Heart left ventricle (tissue), 16 donors: ENCODE results near the gene LNPEP. TPM values are rescaled to one million over a fixed set of nuclear protein-coding genes. Genes with fewer than 3 reads are reported as not detected.
"Not testable (repeated sequence)": the region's sequence is repeated elsewhere in the genome, so short reads cannot be mapped to it uniquely, and the experiment has no call there.

Experiments
- ATAC-seq, 4 donors: fragments of 200-7000 bp; cut with Tn5 transposase; one replicate each; pipeline ENCODE4 v1.9.1; 2020 to 2022; ENCODE audit warnings: moderate library complexity in 4 of 4, mild to moderate bottlenecking in 3 of 4, moderate number of reproducible peaks in 1 of 4
- DNase-seq, 5 donors: peaks; one replicate each; pipeline ENCODE4 v3.0.0-alpha.2; 2020
- H3K27ac ChIP-seq, 12 donors: fragments of 200-600 bp; sonication (generic) in 4 of 12; one replicate each; pipeline versions ENCODE4 v1.5.0 to v1.8.0; 2016 to 2022; ENCODE audit warnings: mild to moderate bottlenecking in 2 of 12
- H3K27me3 ChIP-seq, 9 donors: fragments of 200-600 bp; sonication (generic) in 2 of 9; one replicate each; pipeline versions ENCODE4 v1.5.1 to v1.8.0; 2016 to 2022; ENCODE audit warnings: mild to moderate bottlenecking in 3 of 9
- H3K36me3 ChIP-seq, 9 donors: fragments of 200-600 bp; sonication (generic) in 2 of 9; one replicate each; pipeline versions ENCODE4 v1.5.0 to v1.8.0; 2018 to 2022; ENCODE audit warnings: mild to moderate bottlenecking in 2 of 9
- H3K4me1 ChIP-seq, 12 donors: fragments of 200-600 bp; sonication (generic) in 4 of 12; one replicate each; pipeline versions ENCODE4 v1.5.0 to v1.8.0; 2016 to 2022; ENCODE audit warnings: mild to moderate bottlenecking in 3 of 12
- H3K4me3 ChIP-seq, 12 donors: fragments of 200-600 bp; sonication (generic) in 4 of 12; one replicate each; pipeline versions ENCODE4 v1.5.0 to v1.8.0; 2017 to 2022; ENCODE audit warnings: mild to moderate bottlenecking in 9 of 12, moderate library complexity in 4 of 12
- H3K9me3 ChIP-seq, 12 donors: fragments of 200-600 bp; sonication (generic) in 4 of 12; one replicate each; pipeline versions ENCODE4 v1.5.0 to v1.8.0; 2016 to 2022; ENCODE audit warnings: mild to moderate bottlenecking in 1 of 12
- CTCF ChIP-seq, 12 donors: fragments of 200-600 bp; sonication (generic) in 4 of 12; IDR thresholded peaks; one replicate each; pipeline versions ENCODE4 v1.5.0 to v1.8.0; 2018 to 2022; ENCODE audit warnings: antibody characterized with exemption in 12 of 12, mild to moderate bottlenecking in 5 of 12
- POLR2A ChIP-seq, 2 donors: fragments of 450-650 bp; IDR thresholded peaks; one replicate each; pipeline ENCODE4 v1.6.1; 2017; ENCODE audit warnings: antibody characterized with exemption in 2 of 2, mild to moderate bottlenecking in 2 of 2, moderate library complexity in 2 of 2
- WGBS, 4 donors: extraction: QIAGEN DNeasy Blood & Tissue Kit in 2 of 4; methylation state at CpG; one replicate each; pipeline versions ENCODE4 v1.1.5 to v1.1.7; 2013 to 2018; 5-methylcytosine and 5-hydroxymethylcytosine counted together
- intact Hi-C, 10 donors: fragments of 100-400 bp; cut with DNase I; formaldehyde crosslinking; loops; one replicate each; pipeline versions ENCODE4 v1.11.1 to v1.14.2; 2022
- polyA plus RNA-seq, 2 donors: library from polyadenylated mRNA; stranded (reverse); fragments of 200-250 nt; gene quantifications; one replicate each; pipeline ENCODE4 v1.2.3, GENCODE V29; 2013
- total RNA-seq, 9 donors: library from RNA; depleted of rRNA in 2 of 9; stranded (reverse); fragments of >200 nt in 2 of 9; fragmentation: NEBNext Ultra II Directional in 3 of 9; extraction: Animal tissue kit (Norgen Biotek cat#: 25700) in 3 of 9; gene quantifications; one replicate each; pipeline versions ENCODE4 v1.1.0 to v1.2.4, GENCODE V29; 2016 to 2023
- donor health status: ischemic (EF 13 %, LVEDD 7.1; RV severe dilation, severe dysfunction).
- donor health status: healthy with polysubstance abuse.
- donor health status: DM: no; HTN: yes; CAD: no.
- donor health status: DM: no; HTN: no; CAD: no.
- donor health status: ischemic (EF 25% LVEDD 6.9; RV normal size, moderate dysfunction).
- donor health status: ischemic (EF 25% LVEDD 5.7; RV mildly dilated, moderate dysfunction).
- donor health status: healthy.
- donor health status: DM: yes; HTN: yes; CAD: no.
- donor health status: ischemic (EF 35%, LVEDD 5.7; RV mildly dilated, moderate dysfunction).
- donor health status: nonischemic (EF 11% LVEDD 7.7; RV severe dilation, severe dysfunction).
- donor health status: DM: yes; HTN: yes; CAD: no.
- donor health status: PGD.
- donor health status: ischemic (EF 29% LVEDD 5.4; RV normal size, mild dysfunction).
- donor health status: nonischemic (EF 23%, LVEDD 6.1; RV moderate dilation, normal function).

LNPEP gene
- total and polyA plus RNA-seq, 11 donors, result 8.6 to 82.2 (median 53.1) TPM

GRCh38 chr5:97075649-97076048 lies 139.8 kb downstream of the LNPEP start:
- TF ChIP-seq CTCF (IDR thresholded peaks at IDR 0.05), result no peak
- no peak for TF ChIP-seq POLR2A (IDR thresholded peaks at IDR 0.05)
- no peak for ATAC-seq
- DNase-seq, result no peak
- Histone ChIP-seq H3K36me3 (no peaks in the 10 kb centered on the region), H3K27ac (no peak overlapping the region), H3K4me3 (no peak overlapping the region), H3K4me1 (no peaks in the 10 kb centered on the region), H3K27me3 (no peaks in the 10 kb centered on the region), H3K9me3 (no peaks in the 10 kb centered on the region)
- WGBS, 4 donors, result 83 to 93% (median 86%) methylated on average over 5 of the region's 5 CpGs
- intact Hi-C loops, result loop anchor here in 1 of 10 donors (5.0 kb wide), 1 partner anchor 52 kb away; no protein-coding TSS in a partner anchor

- H3K4me3 ChIP-seq, result no peak overlapping the region
- no peaks in the 10 kb centered on the region for H3K4me1 ChIP-seq
- ATAC-seq (no peak), DNase-seq (no peak)
- intact Hi-C loops, result loop anchor here in 1 of 10 donors (5.0 kb wide), 1 partner anchor 51 kb away; no protein-coding TSS in a partner anchor
- no peaks in the 10 kb centered on the region for H3K27me3 ChIP-seq
- no peak overlapping the region for H3K27ac ChIP-seq
- TF ChIP-seq CTCF (IDR thresholded peaks at IDR 0.05) (no peak), POLR2A (IDR thresholded peaks at IDR 0.05) (no peak)
- no peaks in the 10 kb centered on the region for H3K9me3 ChIP-seq
- no peaks in the 10 kb centered on the region for H3K36me3 ChIP-seq
Measured at GRCh38 chr5:97076098-97076497, 140.2 kb downstream of the LNPEP start.

GRCh38 chr5:97077246-97077645 lies 141.4 kb downstream of the LNPEP start:
- Histone ChIP-seq H3K9me3 (no peaks in the 10 kb centered on the region), H3K27ac (no peak overlapping the region), H3K27me3 (no peaks in the 10 kb centered on the region), H3K36me3 (no peaks in the 10 kb centered on the region), H3K4me1 (peaks cover 0 to 9% (median 0%) of the 10 kb centered on the region in 12 donors), H3K4me3 (no peak overlapping the region)
- intact Hi-C loops, result loop anchor here in 1 of 10 donors (5.0 kb wide), 1 partner anchor 50 kb away; no protein-coding TSS in a partner anchor
- TF ChIP-seq POLR2A (IDR thresholded peaks at IDR 0.05), result no peak
- 88 to 95% (median 94%) methylated on average over 4 of the region's 4 CpGs for WGBS, 4 donors
- no peak for DNase-seq
- no peak for ATAC-seq

- intact Hi-C loops, result loop anchor here in 1 of 10 donors (5.0 kb wide), 1 partner anchor 48 kb away; no protein-coding TSS in a partner anchor
- H3K36me3 ChIP-seq, result no peaks in the 10 kb centered on the region
Measured at GRCh38 chr5:97078958-97079743, 143.3 kb downstream of the LNPEP start.

GRCh38 chr5:97084782-97085458 lies 149.0 kb downstream of the LNPEP start:
- DNase-seq, H3K9me3 ChIP-seq, H3K4me1 ChIP-seq, H3K36me3 ChIP-seq, intact Hi-C loops, H3K27ac ChIP-seq, H3K27me3 ChIP-seq, H3K4me3 ChIP-seq, ATAC-seq: not testable (repeated sequence)
- WGBS, 4 donors, result 90 to 98% (median 95%) methylated on average over 11 to 21 of the region's 21 CpGs

More at GRCh38 chr5:97078958-97079743, 143.3 kb downstream of the LNPEP start:
- WGBS, 4 donors, result 78 to 87% (median 81%) methylated on average over 4 of the region's 4 CpGs
- Histone ChIP-seq H3K4me3 (no peak overlapping the region), H3K27me3 (no peaks in the 10 kb centered on the region), H3K4me1 (peaks cover 0 to 9% (median 0%) of the 10 kb centered on the region in 12 donors), H3K9me3 (no peaks in the 10 kb centered on the region), H3K27ac (no peak overlapping the region)
- ATAC-seq (no peak), DNase-seq (no peak)
- TF ChIP-seq POLR2A (IDR thresholded peaks at IDR 0.05) (no peak), CTCF (IDR thresholded peaks at IDR 0.05) (no peak)
